Loucy (cell line): ENCODE results near the gene FAIM2.

Experiments used
- H2AFZ ChIP-seq: fragments of 200-600 bp; sonication (generic); 2 replicates; pipeline ENCODE4 v1.6.0; 2016; ENCODE audit warnings: antibody characterized with exemption, mild to moderate bottlenecking, low read length, moderate library complexity
- H3F3A ChIP-seq: fragments of 200-600 bp; 2 replicates; pipeline ENCODE4 v1.6.0; 2016; ENCODE audit warnings: antibody characterized with exemption, low read depth, mild to moderate bottlenecking
- H3K27me3 ChIP-seq: fragments of 200-600 bp; sonication (generic); 2 replicates; pipeline ENCODE4 v1.6.1; 2014; ENCODE audit warnings: low read length, mild to moderate bottlenecking; ENCODE audit not compliant: insufficient read depth, poor library complexity, severe bottlenecking
- H3K36me3 ChIP-seq: fragments of 200-600 bp; sonication (generic); 2 replicates; pipeline ENCODE4 v1.6.1; 2016; ENCODE audit warnings: low read length; ENCODE audit not compliant: insufficient read depth
- H3K4me1 ChIP-seq: fragments of 200-600 bp; sonication (generic); 2 replicates; pipeline ENCODE4 v1.5.1; 2014; ENCODE audit warnings: low read length, mild to moderate bottlenecking; ENCODE audit not compliant: insufficient read depth, poor library complexity, severe bottlenecking
- H3K4me2 ChIP-seq: fragments of 200-600 bp; sonication (generic); 2 replicates; pipeline ENCODE4 v1.6.0; 2014; ENCODE audit warnings: antibody characterized with exemption, low read length, low read depth, mild to moderate bottlenecking; ENCODE audit not compliant: poor library complexity, severe bottlenecking
- H3K4me3 ChIP-seq: fragments of 200-600 bp; sonication (generic); 2 replicates; pipeline ENCODE4 v1.5.1; 2014; ENCODE audit warnings: low read length, mild to moderate bottlenecking, mixed read lengths; ENCODE audit not compliant: poor library complexity, severe bottlenecking
- H3K79me2 ChIP-seq: fragments of 200-600 bp; sonication (generic); 2 replicates; pipeline ENCODE4 v1.6.1; 2014; ENCODE audit warnings: low read length; ENCODE audit not compliant: insufficient read depth
- H3K9ac ChIP-seq: fragments of 200-600 bp; sonication (generic); 2 replicates; pipeline ENCODE4 v1.6.0; 2014; ENCODE audit warnings: mild to moderate bottlenecking, low read depth, low read length, moderate library complexity; ENCODE audit not compliant: poor library complexity, severe bottlenecking
- H3K9me2 ChIP-seq: fragments of 200-600 bp; sonication (generic); replicated peaks from 2 replicates; pipeline ENCODE4 v1.6.1; 2016; ENCODE audit warnings: low read depth, low read length, mixed read lengths
- H3K9me3 ChIP-seq: fragments of 200-600 bp; sonication (generic); 2 replicates; pipeline ENCODE4 v1.6.1; 2014; ENCODE audit warnings: mild to moderate bottlenecking, antibody characterized with exemption, low read length, low read depth; ENCODE audit not compliant: insufficient read depth
- H4K20me1 ChIP-seq: fragments of 200-600 bp; sonication (generic); 2 replicates; pipeline ENCODE4 v1.6.0; 2014; ENCODE audit warnings: antibody characterized with exemption, low read length, mild to moderate bottlenecking; ENCODE audit not compliant: insufficient read depth, poor library complexity, severe bottlenecking
- EZH2phosphoT487 ChIP-seq: fragments of 200-600 bp; IDR thresholded peaks from 2 replicates; pipeline ENCODE4 v1.6.1; 2018; ENCODE audit warnings: antibody characterized with exemption, mild to moderate bottlenecking, moderate library complexity, borderline replicate concordance
- TF ChIP-seq, protein P1 (sequence below): fragments of 200-600 bp; sonication (generic); conservative IDR thresholded peaks from 2 replicates; pipeline ENCODE4 v1.5.1; 2014; ENCODE audit warnings: mild to moderate bottlenecking, antibody characterized with exemption, low read length

The FAIM2 gene

DNA sequence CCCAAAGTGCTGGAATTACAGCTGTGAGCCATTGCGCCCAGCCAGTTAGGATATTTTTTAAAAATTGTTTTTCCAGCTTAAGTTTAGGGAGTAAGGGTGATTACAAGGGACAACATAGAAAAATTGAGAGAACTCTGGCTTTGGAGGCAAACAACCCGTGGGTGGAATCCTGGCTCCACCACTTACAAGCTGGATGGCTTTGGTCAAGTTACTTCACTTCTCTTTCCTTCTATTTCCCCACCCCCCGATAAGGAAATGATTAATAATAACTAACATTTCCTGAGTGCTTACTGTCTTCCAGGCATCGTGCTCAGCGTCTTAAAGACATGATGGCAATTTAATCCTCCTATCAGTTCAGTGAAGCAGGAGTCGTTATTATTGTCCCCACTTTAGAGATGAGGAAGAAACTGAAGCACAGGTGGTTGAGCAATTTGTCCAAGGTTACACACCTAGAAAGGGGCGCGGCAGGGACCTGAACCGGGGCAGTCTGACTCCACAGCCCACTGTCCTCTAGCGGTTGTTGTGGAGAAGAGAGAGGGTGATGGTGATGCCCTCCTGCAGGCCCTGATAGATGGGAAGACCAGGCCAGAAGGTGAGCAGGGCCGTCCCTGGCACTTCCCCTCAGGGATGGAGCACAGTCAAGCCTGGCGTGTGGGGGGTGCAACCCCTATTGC lies 16.7 kb upstream of the FAIM2 start:
- no peaks in the 10 kb centered on the region for H3K79me2 ChIP-seq
- TF ChIP-seq EZH2phosphoT487, result no peak
- TF ChIP-seq, protein P1, sequence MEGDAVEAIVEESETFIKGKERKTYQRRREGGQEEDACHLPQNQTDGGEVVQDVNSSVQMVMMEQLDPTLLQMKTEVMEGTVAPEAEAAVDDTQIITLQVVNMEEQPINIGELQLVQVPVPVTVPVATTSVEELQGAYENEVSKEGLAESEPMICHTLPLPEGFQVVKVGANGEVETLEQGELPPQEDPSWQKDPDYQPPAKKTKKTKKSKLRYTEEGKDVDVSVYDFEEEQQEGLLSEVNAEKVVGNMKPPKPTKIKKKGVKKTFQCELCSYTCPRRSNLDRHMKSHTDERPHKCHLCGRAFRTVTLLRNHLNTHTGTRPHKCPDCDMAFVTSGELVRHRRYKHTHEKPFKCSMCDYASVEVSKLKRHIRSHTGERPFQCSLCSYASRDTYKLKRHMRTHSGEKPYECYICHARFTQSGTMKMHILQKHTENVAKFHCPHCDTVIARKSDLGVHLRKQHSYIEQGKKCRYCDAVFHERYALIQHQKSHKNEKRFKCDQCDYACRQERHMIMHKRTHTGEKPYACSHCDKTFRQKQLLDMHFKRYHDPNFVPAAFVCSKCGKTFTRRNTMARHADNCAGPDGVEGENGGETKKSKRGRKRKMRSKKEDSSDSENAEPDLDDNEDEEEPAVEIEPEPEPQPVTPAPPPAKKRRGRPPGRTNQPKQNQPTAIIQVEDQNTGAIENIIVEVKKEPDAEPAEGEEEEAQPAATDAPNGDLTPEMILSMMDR, result no peak
- H3K36me3 ChIP-seq, result no peaks in the 10 kb centered on the region
- H3K9ac ChIP-seq, result no peak overlapping the region
- H2AFZ ChIP-seq, result no peak overlapping the region
- H4K20me1 ChIP-seq, result no peaks in the 10 kb centered on the region
- H3F3A ChIP-seq, result no peaks in the 10 kb centered on the region
- no peaks in the 10 kb centered on the region for H3K9me2 ChIP-seq
- H3K27me3 ChIP-seq, result no peaks in the 10 kb centered on the region
- no peak overlapping the region for H3K4me2 ChIP-seq
- H3K4me3 ChIP-seq, result no peak overlapping the region
- H3K4me1 ChIP-seq, result no peaks in the 10 kb centered on the region
- H3K9me3 ChIP-seq, result no peaks in the 10 kb centered on the region

DNA sequence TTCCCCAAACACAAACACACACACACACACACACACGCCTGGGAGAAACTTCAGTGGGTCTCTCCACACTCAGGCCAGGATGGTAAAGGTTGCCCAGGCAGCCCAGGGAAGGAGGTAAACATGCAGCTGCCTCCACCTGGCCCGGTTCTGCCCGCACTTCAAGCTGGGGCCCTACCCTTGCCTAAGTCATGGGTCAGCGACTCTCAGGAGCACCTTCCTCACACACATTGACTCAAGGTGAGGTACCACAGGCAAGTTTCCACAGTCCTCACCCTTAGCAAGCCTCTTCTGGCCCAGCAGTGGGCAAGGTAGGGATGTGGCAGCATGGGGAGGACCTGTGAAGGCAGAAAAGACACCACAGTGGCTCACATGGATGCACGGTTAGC lies 14.1 kb upstream of the FAIM2 start:
- H3K4me3 ChIP-seq, result no peak overlapping the region
- H4K20me1 ChIP-seq, result no peaks in the 10 kb centered on the region
- no peaks in the 10 kb centered on the region for H3K27me3 ChIP-seq
- H3K4me1 ChIP-seq, result no peaks in the 10 kb centered on the region
- H2AFZ ChIP-seq, result no peak overlapping the region
- no peaks in the 10 kb centered on the region for H3K9me3 ChIP-seq
- H3F3A ChIP-seq, result no peaks in the 10 kb centered on the region
- H3K9me2 ChIP-seq, result no peaks in the 10 kb centered on the region
- TF ChIP-seq, protein P1, result no peak
- TF ChIP-seq EZH2phosphoT487, result no peak
- no peak overlapping the region for H3K4me2 ChIP-seq
- no peaks in the 10 kb centered on the region for H3K79me2 ChIP-seq
- H3K9ac ChIP-seq, result no peak overlapping the region
- no peaks in the 10 kb centered on the region for H3K36me3 ChIP-seq

DNA sequence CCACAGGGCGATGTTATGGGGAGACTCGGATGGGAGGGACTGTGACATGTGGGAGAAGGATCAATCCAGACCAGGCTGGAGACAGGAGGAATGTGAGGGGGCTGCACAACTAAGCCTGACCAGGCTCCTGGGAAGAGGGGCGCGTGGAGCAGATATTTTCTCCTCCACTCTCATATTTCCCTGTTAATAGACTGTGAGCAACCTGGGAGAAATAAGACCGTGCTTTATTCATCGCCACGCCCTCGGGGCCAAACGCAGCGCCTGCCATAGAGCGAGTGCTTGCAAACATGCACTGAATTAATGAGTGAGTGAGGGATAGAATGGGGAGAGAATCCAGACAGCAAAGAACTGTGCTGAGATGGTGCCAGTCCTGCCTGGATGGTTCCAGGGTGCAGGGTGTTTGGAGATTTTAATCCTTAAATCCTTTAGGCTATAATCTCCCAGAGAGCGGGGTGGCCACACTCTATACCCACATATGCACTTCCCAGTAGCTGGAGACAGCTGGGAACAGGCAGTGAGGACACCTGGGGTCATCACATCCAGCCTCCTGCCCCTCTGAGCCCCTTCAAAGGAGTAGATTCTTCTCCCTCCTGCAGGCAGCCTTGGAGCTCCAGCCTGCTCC lies 13.6 kb upstream of the FAIM2 start:
- Histone ChIP-seq H3K36me3 (no peaks in the 10 kb centered on the region), H3K9me3 (no peaks in the 10 kb centered on the region), H3K9me2 (no peaks in the 10 kb centered on the region), H3K4me2 (no peak overlapping the region), H3K27me3 (no peaks in the 10 kb centered on the region), H3K9ac (no peak overlapping the region), H2AFZ (no peak overlapping the region), H3K4me3 (no peak overlapping the region), H3K4me1 (no peaks in the 10 kb centered on the region), H3F3A (no peaks in the 10 kb centered on the region), H3K79me2 (no peaks in the 10 kb centered on the region), H4K20me1 (no peaks in the 10 kb centered on the region)
- TF ChIP-seq, protein P1, result no peak
- no peak for TF ChIP-seq EZH2phosphoT487
